Measurements from ENCODE around the gene SH3D19. TPM values are rescaled to one million over a fixed set of nuclear protein-coding genes. Genes with fewer than 3 reads are reported as not detected.

Gene SH3D19
- total RNA-seq, 1 donor from 2014 or later, result 32.0 TPM

DNA sequence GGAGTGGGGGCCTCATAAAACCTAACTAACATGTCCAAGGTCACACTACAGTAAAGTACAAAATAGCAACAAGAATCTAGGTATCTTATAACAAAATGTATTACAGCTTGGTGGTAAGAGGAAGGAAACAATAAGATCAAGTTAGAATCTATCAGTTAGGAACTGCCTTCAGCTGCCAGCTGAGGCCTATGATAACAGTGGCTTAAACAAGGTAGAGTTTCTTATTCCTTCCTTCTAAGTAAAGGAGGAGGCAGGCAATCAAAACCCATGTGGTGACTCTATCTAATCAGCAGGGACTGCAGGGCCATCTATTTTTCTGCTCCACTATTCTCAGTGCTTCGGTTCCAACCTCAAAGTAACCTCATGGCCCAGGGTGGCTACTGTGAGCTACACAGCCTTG is 10.9 kb downstream of the SH3D19 start:
- Mint-ChIP-seq H3K4me3 (ENCODE audit: unreplicated experiment) (no peak overlapping the region), H3K4me1 (ENCODE audit: low read depth) (peaks cover 48% of the 10 kb centered on the region), H3K9me3 (ENCODE audit: low read depth) (no peaks in the 10 kb centered on the region), H3K27ac (ENCODE audit: unreplicated experiment) (peak overlapping the region; percentile 47), H3K36me3 (ENCODE audit: low read depth) (peaks cover 1% of the 10 kb centered on the region), H3K27me3 (ENCODE audit: low read depth) (no peaks in the 10 kb centered on the region)
- DNase-seq (ENCODE audit: low spot score), result no peak
- no peak for TF ChIP-seq CTCF (IDR thresholded peaks at IDR 0.05)

DNA sequence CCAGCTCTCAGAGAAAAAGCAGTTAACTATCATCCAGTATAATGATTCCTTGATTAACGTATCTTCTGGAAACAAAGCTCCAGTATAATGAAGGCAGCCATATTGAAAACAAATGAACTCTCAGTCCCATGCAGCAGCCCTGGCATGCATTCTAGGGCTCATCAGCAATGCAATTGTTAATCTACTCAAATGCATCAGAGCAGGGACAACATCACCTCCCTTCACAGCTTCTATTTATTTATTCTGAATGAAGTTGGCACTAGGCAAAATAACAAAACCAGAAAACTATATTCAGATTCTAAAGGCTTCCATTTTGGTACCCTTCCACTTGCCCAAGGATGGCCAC is 11.4 kb downstream of the SH3D19 start:
- Mint-ChIP-seq H3K27me3 (ENCODE audit: low read depth) (no peaks in the 10 kb centered on the region), H3K4me3 (ENCODE audit: unreplicated experiment) (no peak overlapping the region), H3K4me1 (ENCODE audit: low read depth) (peaks cover 48% of the 10 kb centered on the region), H3K27ac (ENCODE audit: unreplicated experiment) (no peak overlapping the region), H3K9me3 (ENCODE audit: low read depth) (no peaks in the 10 kb centered on the region), H3K36me3 (ENCODE audit: low read depth) (peaks cover 1% of the 10 kb centered on the region)
- DNase-seq (ENCODE audit: low spot score), result no peak
- no peak for TF ChIP-seq CTCF (IDR thresholded peaks at IDR 0.05)

DNA sequence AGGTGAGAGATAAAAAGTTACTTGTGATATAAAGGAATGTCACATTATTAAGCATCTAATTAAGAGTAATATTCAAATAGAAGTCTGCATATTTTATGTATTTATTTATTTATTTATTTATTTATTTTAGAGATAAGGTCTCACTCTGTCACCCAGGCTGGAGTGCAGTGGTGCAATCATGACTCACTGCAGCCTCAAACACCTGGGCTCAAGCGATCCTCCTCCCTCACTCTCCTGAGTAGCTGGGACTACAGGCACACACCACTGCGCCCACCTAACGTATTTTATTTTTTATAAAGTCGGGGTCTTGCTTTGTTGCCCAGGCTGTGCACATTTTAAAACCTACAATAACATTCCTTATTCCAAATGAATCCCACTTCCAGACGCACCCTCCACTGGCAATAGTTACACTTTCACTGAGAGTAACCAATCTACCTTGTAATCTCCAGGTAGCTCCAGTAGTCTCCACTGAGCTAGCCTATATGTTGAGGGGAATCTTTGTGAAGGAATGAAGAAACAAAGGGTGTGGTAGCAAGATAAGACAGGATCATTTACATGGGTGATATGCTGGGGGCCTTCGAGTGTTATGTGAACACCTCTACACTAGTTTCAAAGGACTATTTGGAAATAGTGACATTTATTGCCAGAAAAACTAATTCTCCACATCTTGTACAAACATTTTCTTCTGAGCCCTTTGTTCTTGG is 11.9 kb downstream of the SH3D19 start:
- Mint-ChIP-seq H3K27ac (ENCODE audit: unreplicated experiment) (no peak overlapping the region), H3K9me3 (ENCODE audit: low read depth) (no peaks in the 10 kb centered on the region)

DNA sequence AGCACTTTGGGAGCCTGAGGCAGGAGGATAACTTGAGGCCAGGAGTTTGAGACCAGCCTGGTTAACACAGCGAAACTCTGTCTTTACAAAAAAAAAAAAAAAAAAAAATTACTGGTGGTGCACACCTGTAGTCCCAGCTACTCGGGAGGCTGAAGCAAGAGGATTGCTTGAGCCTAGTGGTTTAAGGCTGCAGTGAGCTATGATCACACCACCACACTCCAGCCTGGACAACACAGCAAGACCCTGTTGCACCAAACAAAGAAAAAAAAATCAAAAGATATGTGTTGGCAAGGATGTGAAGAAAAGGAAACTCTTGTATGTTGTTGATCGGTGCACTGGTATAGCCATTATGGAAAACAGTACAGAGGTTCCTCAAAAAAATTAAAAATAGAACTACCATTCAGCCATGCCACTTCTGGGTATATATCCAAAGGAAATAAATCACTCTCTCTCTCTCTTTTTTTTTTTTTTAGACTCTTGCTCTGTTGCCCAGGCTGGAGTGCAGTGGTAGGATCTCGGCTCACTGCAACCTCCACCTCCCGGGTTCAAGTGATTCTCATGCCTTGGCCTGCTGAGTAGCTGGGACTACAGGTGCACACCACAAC is 15.2 kb downstream of the SH3D19 start:
- H3K27ac Mint-ChIP-seq (ENCODE audit: unreplicated experiment), result no peak overlapping the region
- no peaks in the 10 kb centered on the region for H3K27me3 Mint-ChIP-seq (ENCODE audit: low read depth)
- H3K4me3 Mint-ChIP-seq (ENCODE audit: unreplicated experiment), result no peak overlapping the region
- H3K36me3 Mint-ChIP-seq (ENCODE audit: low read depth), result peaks cover 1% of the 10 kb centered on the region
- TF ChIP-seq CTCF (IDR thresholded peaks at IDR 0.05), result no peak
- H3K9me3 Mint-ChIP-seq (ENCODE audit: low read depth), result peaks cover 2% of the 10 kb centered on the region
- DNase-seq (ENCODE audit: low spot score), result no peak
- peaks cover 32% of the 10 kb centered on the region for H3K4me1 Mint-ChIP-seq (ENCODE audit: low read depth)

More for the DNA sequence above, 11.9 kb downstream of the SH3D19 start:
- Mint-ChIP-seq H3K4me3 (ENCODE audit: unreplicated experiment) (no peak overlapping the region), H3K36me3 (ENCODE audit: low read depth) (peaks cover 1% of the 10 kb centered on the region), H3K27me3 (ENCODE audit: low read depth) (no peaks in the 10 kb centered on the region), H3K4me1 (ENCODE audit: low read depth) (peaks cover 48% of the 10 kb centered on the region)
- TF ChIP-seq CTCF (IDR thresholded peaks at IDR 0.05), result no peak
- no peak for DNase-seq (ENCODE audit: low spot score)

GRCh38 chr4:151304755-151305154 is 20.6 kb downstream of the SH3D19 start:
- H3K9me3 Mint-ChIP-seq (ENCODE audit: low read depth), result peaks cover 9% of the 10 kb centered on the region
- no peak overlapping the region for H3K27ac Mint-ChIP-seq (ENCODE audit: unreplicated experiment)
- H3K36me3 Mint-ChIP-seq (ENCODE audit: low read depth), result peaks cover 3% of the 10 kb centered on the region
- no peaks in the 10 kb centered on the region for H3K27me3 Mint-ChIP-seq (ENCODE audit: low read depth)
- DNase-seq (ENCODE audit: low spot score), result no peak
- H3K4me1 Mint-ChIP-seq (ENCODE audit: low read depth), result peaks cover 23% of the 10 kb centered on the region
- H3K4me3 Mint-ChIP-seq (ENCODE audit: unreplicated experiment), result no peak overlapping the region
- no peak for TF ChIP-seq CTCF (IDR thresholded peaks at IDR 0.05)
